Measurements from ENCODE around the gene ADCY9. TPM values are rescaled to one million over a fixed set of nuclear protein-coding genes. Genes with fewer than 3 reads are reported as not detected.
A peak's percentile ranks its signal among the peaks of the same experiment; 100 is the strongest.
"Not testable (repeated sequence)": the region's sequence is repeated elsewhere in the genome, so short reads cannot be mapped to it uniquely, and the experiment has no call there.

ADCY9 gene
- total and polyA plus RNA-seq, 2 experiments from 2014 or later: 1.9 to 21.9 TPM

- Histone ChIP-seq H3K27ac (peak overlapping the region; percentile 91), H2AFZ (no peak overlapping the region), H3K27me3 (replicated peaks; ENCODE audit: insufficient read depth) (no peaks in the 10 kb centered on the region), H3K4me3 (no peak overlapping the region), H3K79me2 (ENCODE audit: insufficient read depth) (peaks cover 8% of the 10 kb centered on the region), H3K4me1 (ENCODE audit: insufficient read depth) (peaks cover 24% of the 10 kb centered on the region), H3K36me3 (ENCODE audit: low read depth) (no peaks in the 10 kb centered on the region), H3F3A (ENCODE audit: insufficient read depth) (peaks cover 19% of the 10 kb centered on the region), H3K9ac (peak overlapping the region; percentile 79), H3K9me2 (ENCODE audit: insufficient read depth) (no peaks in the 10 kb centered on the region), H4K20me1 (ENCODE audit: insufficient read depth) (no peaks in the 10 kb centered on the region), H3K4me2 (ENCODE audit: unreplicated experiment) (peak overlapping the region; percentile 77), H3K9me3 (ENCODE audit: low read depth) (no peaks in the 10 kb centered on the region)
- 85 to 90% methylated on average over 14 of the region's 14 CpGs for WGBS, 2 experiments (ENCODE audit: low coverage in 1 of 2, low lambda C conversion rate in 2 of 2, missing lambda C conversion rate in 2 of 2)
- in situ Hi-C loops (cut with MboI): no loop called here
- TF ChIP-seq EZH2 (IDR thresholded peaks at IDR 0.05; ENCODE audit: insufficient read depth, poor library complexity, severe bottlenecking) (no peak), EZH2phosphoT487 (IDR thresholded peaks at IDR 0.05; ENCODE audit: insufficient read depth, low read depth) (no peak)
- no peak for DNase-seq
These were observed 64.1 kb downstream of the ADCY9 start for GRCh38 chr16:4052096-4052495.

GRCh38 chr16:4051591-4051990, 64.7 kb downstream of the ADCY9 start:
- Histone ChIP-seq H3K27me3 (replicated peaks; ENCODE audit: insufficient read depth) (no peaks in the 10 kb centered on the region), H3K9ac (no peak overlapping the region), H3K4me3 (no peak overlapping the region), H3K9me2 (ENCODE audit: insufficient read depth) (no peaks in the 10 kb centered on the region), H3K9me3 (ENCODE audit: low read depth) (no peaks in the 10 kb centered on the region), H3F3A (ENCODE audit: insufficient read depth) (peaks cover 19% of the 10 kb centered on the region), H3K27ac (no peak overlapping the region), H3K79me2 (ENCODE audit: insufficient read depth) (peaks cover 8% of the 10 kb centered on the region), H3K4me1 (ENCODE audit: insufficient read depth) (peaks cover 24% of the 10 kb centered on the region), H3K36me3 (ENCODE audit: low read depth) (no peaks in the 10 kb centered on the region), H2AFZ (no peak overlapping the region), H4K20me1 (ENCODE audit: insufficient read depth) (no peaks in the 10 kb centered on the region), H3K4me2 (ENCODE audit: unreplicated experiment) (no peak overlapping the region)
- DNase-seq: peak; percentile 17
- 67 to 69% methylated on average over 3 of the region's 3 CpGs for WGBS, 2 experiments (ENCODE audit: low coverage in 1 of 2, low lambda C conversion rate in 2 of 2, missing lambda C conversion rate in 2 of 2)
- in situ Hi-C loops (cut with MboI): no loop called here
- no peak for TF ChIP-seq EZH2 (IDR thresholded peaks at IDR 0.05; ENCODE audit: insufficient read depth, poor library complexity, severe bottlenecking)

GRCh38 chr16:4049031-4049430, 67.2 kb downstream of the ADCY9 start:
- H3K4me2 ChIP-seq (ENCODE audit: unreplicated experiment): no peak overlapping the region
- H3K4me3 ChIP-seq: no peak overlapping the region
- H3K79me2 ChIP-seq (ENCODE audit: insufficient read depth): peaks cover 12% of the 10 kb centered on the region
- peaks cover 27% of the 10 kb centered on the region for H3K4me1 ChIP-seq (ENCODE audit: insufficient read depth)
- no peaks in the 10 kb centered on the region for H3K9me3 ChIP-seq (ENCODE audit: low read depth)
- WGBS, 2 experiments (ENCODE audit: low coverage in 1 of 2, low lambda C conversion rate in 2 of 2, missing lambda C conversion rate in 2 of 2): 91 to 94% methylated on average over 8 of the region's 8 CpGs
- no peak for DNase-seq
- H3K36me3 ChIP-seq (ENCODE audit: low read depth): no peaks in the 10 kb centered on the region
- no peak overlapping the region for H3K27ac ChIP-seq
- peaks cover 16% of the 10 kb centered on the region for H3F3A ChIP-seq (ENCODE audit: insufficient read depth)
- in situ Hi-C loops (cut with MboI): no loop called here
- H4K20me1 ChIP-seq (ENCODE audit: insufficient read depth): no peaks in the 10 kb centered on the region
- TF ChIP-seq EZH2 (IDR thresholded peaks at IDR 0.05; ENCODE audit: insufficient read depth, poor library complexity, severe bottlenecking) (no peak), EZH2phosphoT487 (IDR thresholded peaks at IDR 0.05; ENCODE audit: insufficient read depth, low read depth) (no peak)
- no peak overlapping the region for H2AFZ ChIP-seq
- H3K9ac ChIP-seq: no peak overlapping the region
- no peaks in the 10 kb centered on the region for H3K9me2 ChIP-seq (ENCODE audit: insufficient read depth)
- H3K27me3 ChIP-seq (replicated peaks; ENCODE audit: insufficient read depth): no peaks in the 10 kb centered on the region

GRCh38 chr16:4048481-4048880, 67.8 kb downstream of the ADCY9 start:
- TF ChIP-seq EZH2 (IDR thresholded peaks at IDR 0.05; ENCODE audit: insufficient read depth, poor library complexity, severe bottlenecking) (no peak), EZH2phosphoT487 (IDR thresholded peaks at IDR 0.05; ENCODE audit: insufficient read depth, low read depth) (no peak)
- no peak overlapping the region for H3K27ac ChIP-seq

GRCh38 chr16:4046221-4046620, 70.0 kb downstream of the ADCY9 start:
- Histone ChIP-seq H3F3A (ENCODE audit: insufficient read depth) (no peaks in the 10 kb centered on the region), H3K36me3 (ENCODE audit: low read depth) (no peaks in the 10 kb centered on the region), H2AFZ (no peak overlapping the region), H3K4me1 (ENCODE audit: insufficient read depth) (peaks cover 9% of the 10 kb centered on the region), H3K9me3 (ENCODE audit: low read depth) (no peaks in the 10 kb centered on the region), H3K9me2 (ENCODE audit: insufficient read depth) (no peaks in the 10 kb centered on the region), H3K4me3 (no peak overlapping the region), H4K20me1 (ENCODE audit: insufficient read depth) (no peaks in the 10 kb centered on the region), H3K27ac (no peak overlapping the region), H3K27me3 (replicated peaks; ENCODE audit: insufficient read depth) (no peaks in the 10 kb centered on the region), H3K4me2 (ENCODE audit: unreplicated experiment) (no peak overlapping the region), H3K9ac (no peak overlapping the region), H3K79me2 (ENCODE audit: insufficient read depth) (peaks cover 27% of the 10 kb centered on the region)
- WGBS, 2 experiments (ENCODE audit: low coverage in 1 of 2, low lambda C conversion rate in 2 of 2, missing lambda C conversion rate in 2 of 2): 85 to 86% methylated on average over 8 of the region's 8 CpGs
- no peak for TF ChIP-seq EZH2 (IDR thresholded peaks at IDR 0.05; ENCODE audit: insufficient read depth, poor library complexity, severe bottlenecking)
- TF ChIP-seq EZH2phosphoT487 (IDR thresholded peaks at IDR 0.05; ENCODE audit: insufficient read depth, low read depth): no peak
- no peak for DNase-seq
- in situ Hi-C loops (cut with MboI): no loop called here

More at GRCh38 chr16:4048481-4048880, 67.8 kb downstream of the ADCY9 start:
- H3K4me3 ChIP-seq: no peak overlapping the region
- 94 to 95% methylated on average over 9 of the region's 9 CpGs for WGBS, 2 experiments (ENCODE audit: low coverage in 1 of 2, low lambda C conversion rate in 2 of 2, missing lambda C conversion rate in 2 of 2)
- H3K4me1 ChIP-seq (ENCODE audit: insufficient read depth): peaks cover 24% of the 10 kb centered on the region
- H3K9me2 ChIP-seq (ENCODE audit: insufficient read depth): no peaks in the 10 kb centered on the region
- H3K27me3 ChIP-seq (replicated peaks; ENCODE audit: insufficient read depth): no peaks in the 10 kb centered on the region
- no peaks in the 10 kb centered on the region for H3K36me3 ChIP-seq (ENCODE audit: low read depth)
- DNase-seq: no peak
- no peaks in the 10 kb centered on the region for H4K20me1 ChIP-seq (ENCODE audit: insufficient read depth)
- H3K9ac ChIP-seq: no peak overlapping the region
- no peaks in the 10 kb centered on the region for H3K9me3 ChIP-seq (ENCODE audit: low read depth)
- peaks cover 16% of the 10 kb centered on the region for H3K79me2 ChIP-seq (ENCODE audit: insufficient read depth)
- in situ Hi-C loops (cut with MboI): no loop called here
- peaks cover 12% of the 10 kb centered on the region for H3F3A ChIP-seq (ENCODE audit: insufficient read depth)
- no peak overlapping the region for H2AFZ ChIP-seq
- H3K4me2 ChIP-seq (ENCODE audit: unreplicated experiment): no peak overlapping the region

- H3K4me3 ChIP-seq; H3F3A ChIP-seq (ENCODE audit: insufficient read depth); H3K9ac ChIP-seq; H2AFZ ChIP-seq; H3K27ac ChIP-seq; in situ Hi-C loops (cut with MboI); H3K27me3 ChIP-seq (replicated peaks; ENCODE audit: insufficient read depth); H4K20me1 ChIP-seq (ENCODE audit: insufficient read depth); DNase-seq; H3K4me1 ChIP-seq (ENCODE audit: insufficient read depth); H3K9me2 ChIP-seq (ENCODE audit: insufficient read depth); H3K4me2 ChIP-seq (ENCODE audit: unreplicated experiment); H3K9me3 ChIP-seq (ENCODE audit: low read depth); H3K36me3 ChIP-seq (ENCODE audit: low read depth): not testable (repeated sequence)
- H3K79me2 ChIP-seq (ENCODE audit: insufficient read depth): peaks cover 28% of the 10 kb centered on the region
- 81 to 97% methylated on average over 4 to 6 of the region's 6 CpGs for WGBS, 2 experiments (ENCODE audit: low coverage in 1 of 2, low lambda C conversion rate in 2 of 2, missing lambda C conversion rate in 2 of 2)
These were observed 70.7 kb downstream of the ADCY9 start for GRCh38 chr16:4045561-4045960.
